Measurements from ENCODE around the gene MORF4L1.

DNA sequence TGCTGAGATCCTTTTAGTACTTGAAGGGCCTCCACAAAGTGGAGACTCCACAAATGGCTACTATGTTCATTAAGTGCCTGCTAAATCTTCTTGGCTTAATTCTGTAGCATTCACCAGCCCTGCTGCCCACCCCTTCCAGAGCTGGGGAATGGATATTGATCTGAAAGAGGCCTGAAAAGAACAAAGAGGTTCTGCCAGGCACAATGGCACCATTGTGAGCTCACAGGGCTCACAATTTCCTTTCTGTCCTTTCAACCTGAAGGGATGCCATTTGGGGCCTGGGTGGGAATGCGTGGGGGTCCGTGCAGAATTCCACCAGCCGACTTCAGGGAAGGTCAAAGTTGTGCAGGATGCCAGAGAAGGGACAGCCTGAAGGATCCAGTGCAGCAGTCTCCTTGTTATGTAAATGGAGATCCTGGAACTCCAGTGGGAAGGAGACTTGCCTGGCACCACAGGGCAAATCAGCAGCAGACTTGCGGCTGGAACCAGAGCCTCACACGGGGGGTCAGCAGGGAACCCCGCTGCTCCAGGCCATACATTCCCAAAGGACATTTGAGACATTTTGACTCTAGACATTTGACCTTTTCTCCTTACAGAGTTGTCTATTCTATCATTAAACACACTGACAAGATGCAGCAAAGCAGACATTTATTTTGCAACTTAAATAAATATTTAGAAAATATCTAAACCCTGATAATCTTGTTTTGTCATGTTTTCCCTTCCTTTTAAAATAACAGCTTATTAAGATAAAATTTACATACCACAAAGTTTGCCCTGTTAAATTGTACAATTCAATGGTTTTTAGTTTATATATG, 21.5 kb upstream of the MORF4L1 start:
- TF ChIP-seq, protein P1, sequence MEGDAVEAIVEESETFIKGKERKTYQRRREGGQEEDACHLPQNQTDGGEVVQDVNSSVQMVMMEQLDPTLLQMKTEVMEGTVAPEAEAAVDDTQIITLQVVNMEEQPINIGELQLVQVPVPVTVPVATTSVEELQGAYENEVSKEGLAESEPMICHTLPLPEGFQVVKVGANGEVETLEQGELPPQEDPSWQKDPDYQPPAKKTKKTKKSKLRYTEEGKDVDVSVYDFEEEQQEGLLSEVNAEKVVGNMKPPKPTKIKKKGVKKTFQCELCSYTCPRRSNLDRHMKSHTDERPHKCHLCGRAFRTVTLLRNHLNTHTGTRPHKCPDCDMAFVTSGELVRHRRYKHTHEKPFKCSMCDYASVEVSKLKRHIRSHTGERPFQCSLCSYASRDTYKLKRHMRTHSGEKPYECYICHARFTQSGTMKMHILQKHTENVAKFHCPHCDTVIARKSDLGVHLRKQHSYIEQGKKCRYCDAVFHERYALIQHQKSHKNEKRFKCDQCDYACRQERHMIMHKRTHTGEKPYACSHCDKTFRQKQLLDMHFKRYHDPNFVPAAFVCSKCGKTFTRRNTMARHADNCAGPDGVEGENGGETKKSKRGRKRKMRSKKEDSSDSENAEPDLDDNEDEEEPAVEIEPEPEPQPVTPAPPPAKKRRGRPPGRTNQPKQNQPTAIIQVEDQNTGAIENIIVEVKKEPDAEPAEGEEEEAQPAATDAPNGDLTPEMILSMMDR (IDR thresholded peaks at IDR 0.05; ENCODE audit: insufficient read depth, low read depth, low read length): no peak
- TF ChIP-seq EZH2 (IDR thresholded peaks at IDR 0.05; ENCODE audit: insufficient read depth, low read length): no peak
